GM12874 (cell line): Measurements from ENCODE around the gene DBNDD2.

Experiments used
- CTCF ChIP-seq: IDR thresholded peaks from 2 replicates; pipeline ENCODE4 v1.5.1; 2011; ENCODE audit warnings: low read depth, mild to moderate bottlenecking, control low read depth, low read length, moderate library complexity; ENCODE audit not compliant: insufficient read depth

The DBNDD2 gene

GRCh38 chr20:45365444-45365970 lies 42.6 kb upstream of the DBNDD2 start:
- no peak for TF ChIP-seq CTCF

- no peak for TF ChIP-seq CTCF
Observed at GRCh38 chr20:45366192-45366591, 41.9 kb upstream of the DBNDD2 start.

- no peak for TF ChIP-seq CTCF
Observed at GRCh38 chr20:45366631-45367030, 41.5 kb upstream of the DBNDD2 start.

GRCh38 chr20:45367126-45367525 lies 41.0 kb upstream of the DBNDD2 start:
- no peak for TF ChIP-seq CTCF

- TF ChIP-seq CTCF: no peak
Observed at GRCh38 chr20:45368221-45368980, 39.7 kb upstream of the DBNDD2 start.

- no peak for TF ChIP-seq CTCF
Observed at GRCh38 chr20:45370571-45371160, 37.4 kb upstream of the DBNDD2 start.

- TF ChIP-seq CTCF: no peak
Observed at GRCh38 chr20:45372241-45372640, 35.8 kb upstream of the DBNDD2 start.
